GM12874 (cell line): Measurements from ENCODE around the gene CBLN3.

Source experiments
- TF ChIP-seq, protein P1 (sequence below): IDR thresholded peaks from 2 replicates; pipeline ENCODE4 v1.5.1; 2011; ENCODE audit warnings: low read depth, mild to moderate bottlenecking, control low read depth, low read length, moderate library complexity; ENCODE audit not compliant: insufficient read depth

Gene CBLN3

DNA sequence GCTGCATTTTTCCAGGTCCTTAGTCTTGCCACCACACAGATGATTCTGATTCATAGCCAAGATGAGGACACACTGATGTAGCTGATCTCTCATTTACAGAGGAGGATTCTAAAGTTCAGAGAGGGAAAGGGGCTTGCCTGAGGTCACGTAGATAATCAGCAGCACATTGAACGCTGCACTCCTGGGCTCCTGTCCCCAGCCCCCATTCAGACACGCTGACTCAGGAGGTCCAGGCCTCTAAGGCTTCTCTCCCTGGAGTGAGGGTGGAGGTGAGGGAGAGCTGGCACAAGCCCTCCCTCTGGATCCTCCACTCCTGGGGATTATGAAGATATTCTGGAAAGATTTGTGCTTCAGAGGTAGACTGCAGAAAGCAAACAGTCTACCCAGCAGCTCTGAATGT is 51.1 kb downstream of the CBLN3 start:
- TF ChIP-seq, protein P1, sequence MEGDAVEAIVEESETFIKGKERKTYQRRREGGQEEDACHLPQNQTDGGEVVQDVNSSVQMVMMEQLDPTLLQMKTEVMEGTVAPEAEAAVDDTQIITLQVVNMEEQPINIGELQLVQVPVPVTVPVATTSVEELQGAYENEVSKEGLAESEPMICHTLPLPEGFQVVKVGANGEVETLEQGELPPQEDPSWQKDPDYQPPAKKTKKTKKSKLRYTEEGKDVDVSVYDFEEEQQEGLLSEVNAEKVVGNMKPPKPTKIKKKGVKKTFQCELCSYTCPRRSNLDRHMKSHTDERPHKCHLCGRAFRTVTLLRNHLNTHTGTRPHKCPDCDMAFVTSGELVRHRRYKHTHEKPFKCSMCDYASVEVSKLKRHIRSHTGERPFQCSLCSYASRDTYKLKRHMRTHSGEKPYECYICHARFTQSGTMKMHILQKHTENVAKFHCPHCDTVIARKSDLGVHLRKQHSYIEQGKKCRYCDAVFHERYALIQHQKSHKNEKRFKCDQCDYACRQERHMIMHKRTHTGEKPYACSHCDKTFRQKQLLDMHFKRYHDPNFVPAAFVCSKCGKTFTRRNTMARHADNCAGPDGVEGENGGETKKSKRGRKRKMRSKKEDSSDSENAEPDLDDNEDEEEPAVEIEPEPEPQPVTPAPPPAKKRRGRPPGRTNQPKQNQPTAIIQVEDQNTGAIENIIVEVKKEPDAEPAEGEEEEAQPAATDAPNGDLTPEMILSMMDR, result no peak

DNA sequence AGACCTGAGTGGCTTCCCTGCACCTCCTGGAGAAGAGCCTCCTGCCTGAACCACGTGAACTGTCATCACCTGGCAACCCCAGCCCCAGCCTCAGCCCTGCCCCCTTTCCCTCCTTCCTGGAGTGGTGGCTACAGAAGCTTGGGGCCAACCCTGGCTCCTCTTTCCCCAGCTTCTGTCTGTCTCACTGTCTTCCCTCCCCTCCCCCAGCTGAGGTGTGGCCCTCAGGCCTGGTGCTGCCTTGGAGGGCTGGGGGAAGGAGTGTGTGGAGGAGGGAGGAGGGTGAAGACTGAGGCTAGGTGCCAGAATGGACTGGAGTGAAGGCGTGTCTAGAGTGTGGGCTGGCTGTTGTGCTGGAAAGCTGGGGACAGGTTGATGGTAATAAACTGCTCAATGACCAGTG is 51.8 kb downstream of the CBLN3 start:
- TF ChIP-seq, protein P1, result no peak

DNA sequence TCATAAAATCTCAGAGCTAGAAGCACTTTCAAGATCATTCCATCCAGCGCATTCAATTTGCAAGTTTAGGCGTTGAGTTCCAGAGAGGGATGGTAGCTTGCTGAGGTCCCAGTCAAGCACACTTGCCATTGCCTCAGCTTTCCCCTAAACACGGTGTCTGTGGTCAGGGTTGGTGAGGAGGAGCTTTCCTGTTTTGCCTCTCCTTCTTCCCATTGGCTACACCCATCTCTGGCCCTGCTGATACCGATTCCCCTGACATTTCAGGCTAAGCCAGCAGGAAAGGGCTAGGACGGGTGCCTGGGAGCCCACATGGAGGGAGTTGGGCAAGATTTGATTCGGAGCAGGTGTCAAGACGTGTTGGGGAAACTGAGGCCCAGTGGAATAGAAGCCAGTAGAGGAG is 52.3 kb downstream of the CBLN3 start:
- TF ChIP-seq, protein P1, result no peak
